Activated CD8-positive, alpha-beta T cell treated with anti-CD3 and anti-CD28 coated beads for 36 hours (primary cell): ENCODE measurements around the gene SMOC1. TPM values are rescaled to one million over a fixed set of nuclear protein-coding genes. Genes with fewer than 3 reads are reported as not detected.

Experiments
- ATAC-seq: fragments of 200-7000 bp; cut with Tn5 transposase; one replicate; pipeline ENCODE4 v1.10.0; 2021; ENCODE audit warnings: mild to moderate bottlenecking, moderate library complexity
- CTCF ChIA-PET: fragments of 350-600 bp; sonication (Branson Sonifier 250); formaldehyde crosslinking; loops from one replicate; lab custom pipeline; 2021; ENCODE audit warnings: antibody characterized with exemption; lab: Charles Lee
- POLR2A ChIA-PET: fragments of 350-600 bp; sonication (Branson Sonifier 250); formaldehyde crosslinking; loops from one replicate; lab custom pipeline; 2021; ENCODE audit warnings: antibody characterized with exemption; lab: Charles Lee
- DNase-seq: peaks from one replicate; pipeline ENCODE4 v3.0.0-alpha.2; 2020
- H3K27ac Mint-ChIP-seq: one replicate; pipeline ENCODE4 v1.8.0; 2021; ENCODE audit warnings: mild to moderate bottlenecking, mixed read lengths
- H3K27me3 Mint-ChIP-seq: one replicate; pipeline ENCODE4 v1.8.0; 2021; ENCODE audit warnings: mixed read lengths
- H3K36me3 Mint-ChIP-seq: one replicate; pipeline ENCODE4 v1.8.0; 2021; ENCODE audit warnings: low read depth, mixed read lengths
- H3K4me1 Mint-ChIP-seq: one replicate; pipeline ENCODE4 v1.8.0; 2021; ENCODE audit warnings: low read depth, mixed read lengths
- H3K4me3 Mint-ChIP-seq: one replicate; pipeline ENCODE4 v1.8.0; 2021; ENCODE audit warnings: mild to moderate bottlenecking, moderate library complexity, mixed read lengths
- H3K9me3 Mint-ChIP-seq: one replicate; pipeline ENCODE4 v1.8.0; 2021; ENCODE audit warnings: mixed read lengths
- intact Hi-C: fragments of 100-400 bp; cut with micrococcal nuclease; formaldehyde crosslinking; loops from one replicate; pipeline ENCODE4 v1.10.0; 2022
- total RNA-seq, 2 experiments: library from RNA; stranded (reverse); gene quantifications; one replicate each; pipeline ENCODE4 v1.2.3, GENCODE V29; 2021
- TF ChIP-seq, protein P1 (sequence below): fragments of 200-600 bp; IDR thresholded peaks from one replicate; pipeline ENCODE4 v1.8.0; 2022; ENCODE audit warnings: antibody characterized with exemption, mild to moderate bottlenecking

Gene SMOC1
- total RNA-seq, 2 experiments from 2014 or later, result not detected

DNA sequence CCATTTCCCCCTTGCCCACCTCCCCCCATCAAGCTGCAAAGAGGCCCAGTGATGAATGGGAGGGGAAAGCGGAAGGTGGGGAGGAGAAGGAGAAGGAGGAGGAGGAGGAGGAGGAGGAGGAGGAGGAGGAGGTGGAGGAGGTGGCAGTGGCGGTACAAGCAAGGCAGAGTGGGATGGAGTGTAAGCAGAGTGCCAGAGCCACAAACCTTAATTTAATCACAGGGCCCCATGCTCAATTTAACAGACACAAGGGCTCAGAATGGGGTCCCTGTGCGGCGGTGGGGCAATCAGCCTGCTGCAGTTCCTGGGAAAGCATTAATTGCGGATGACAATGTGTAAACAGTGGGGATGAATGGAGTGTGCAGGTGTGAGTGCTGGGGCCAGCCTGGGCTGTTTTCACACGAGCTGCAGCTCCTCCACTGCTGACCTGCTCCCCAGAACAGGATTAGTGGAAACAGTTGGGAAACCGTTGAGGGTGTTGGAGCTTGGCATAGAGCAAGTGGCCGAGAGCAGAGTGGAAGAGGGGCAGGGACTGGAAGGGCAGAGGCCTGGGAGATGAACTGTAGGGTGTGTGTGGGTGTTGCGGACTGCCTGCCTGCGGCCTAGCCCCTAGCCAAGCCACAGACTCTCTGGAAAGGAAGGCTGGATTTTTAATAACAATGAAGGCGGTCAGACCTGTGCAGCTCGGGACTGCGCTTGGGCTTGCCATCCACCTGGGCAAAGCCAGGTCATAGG lies 36.4 kb upstream of the SMOC1 start:
- Mint-ChIP-seq H3K27ac (no peak overlapping the region), H3K4me3 (no peak overlapping the region), H3K27me3 (peaks cover 8% of the 10 kb centered on the region), H3K4me1 (no peaks in the 10 kb centered on the region), H3K9me3 (no peaks in the 10 kb centered on the region), H3K36me3 (no peaks in the 10 kb centered on the region)
- DNase-seq (no peak), ATAC-seq (no peak)
- TF ChIP-seq, protein P1, sequence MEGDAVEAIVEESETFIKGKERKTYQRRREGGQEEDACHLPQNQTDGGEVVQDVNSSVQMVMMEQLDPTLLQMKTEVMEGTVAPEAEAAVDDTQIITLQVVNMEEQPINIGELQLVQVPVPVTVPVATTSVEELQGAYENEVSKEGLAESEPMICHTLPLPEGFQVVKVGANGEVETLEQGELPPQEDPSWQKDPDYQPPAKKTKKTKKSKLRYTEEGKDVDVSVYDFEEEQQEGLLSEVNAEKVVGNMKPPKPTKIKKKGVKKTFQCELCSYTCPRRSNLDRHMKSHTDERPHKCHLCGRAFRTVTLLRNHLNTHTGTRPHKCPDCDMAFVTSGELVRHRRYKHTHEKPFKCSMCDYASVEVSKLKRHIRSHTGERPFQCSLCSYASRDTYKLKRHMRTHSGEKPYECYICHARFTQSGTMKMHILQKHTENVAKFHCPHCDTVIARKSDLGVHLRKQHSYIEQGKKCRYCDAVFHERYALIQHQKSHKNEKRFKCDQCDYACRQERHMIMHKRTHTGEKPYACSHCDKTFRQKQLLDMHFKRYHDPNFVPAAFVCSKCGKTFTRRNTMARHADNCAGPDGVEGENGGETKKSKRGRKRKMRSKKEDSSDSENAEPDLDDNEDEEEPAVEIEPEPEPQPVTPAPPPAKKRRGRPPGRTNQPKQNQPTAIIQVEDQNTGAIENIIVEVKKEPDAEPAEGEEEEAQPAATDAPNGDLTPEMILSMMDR, result no peak
- POLR2A ChIA-PET, result no interaction called here
- intact Hi-C loops, result no loop called here
- CTCF ChIA-PET, result no interaction called here

DNA sequence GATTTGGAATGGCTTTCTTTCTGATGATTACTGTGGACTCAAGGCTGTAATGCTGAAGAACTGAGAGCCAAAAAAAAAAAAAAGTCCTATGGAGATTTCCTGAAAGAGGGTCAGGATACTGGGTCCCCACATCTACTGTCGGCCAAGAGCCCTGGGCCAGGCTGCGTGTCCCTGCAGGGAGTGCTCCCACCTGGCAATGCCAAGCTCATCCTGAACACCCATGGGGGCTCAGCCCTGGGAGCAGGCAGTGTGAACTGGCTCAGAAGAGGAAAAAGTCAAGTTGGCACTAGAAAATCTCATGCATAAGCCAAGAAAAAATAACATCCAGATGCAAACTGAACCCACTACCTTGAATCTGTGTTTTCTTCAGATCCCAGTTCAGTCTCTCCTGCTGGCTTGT lies 35.0 kb upstream of the SMOC1 start:
- Mint-ChIP-seq H3K36me3 (no peaks in the 10 kb centered on the region), H3K27ac (no peak overlapping the region), H3K27me3 (peaks cover 8% of the 10 kb centered on the region), H3K4me3 (no peak overlapping the region), H3K9me3 (no peaks in the 10 kb centered on the region), H3K4me1 (no peaks in the 10 kb centered on the region)
- TF ChIP-seq, protein P1, result no peak
- ATAC-seq (no peak), DNase-seq (no peak)
- intact Hi-C loops, result no loop called here
- ChIA-PET CTCF (interaction anchor here (1.5 kb wide), 1 partner anchor 26 kb away, joined by 3 read pairs; no protein-coding TSS in a partner anchor), POLR2A (interaction anchor here (0.9 kb wide), 1 partner anchor 26 kb away, joined by 3 read pairs; no protein-coding TSS in a partner anchor)

DNA sequence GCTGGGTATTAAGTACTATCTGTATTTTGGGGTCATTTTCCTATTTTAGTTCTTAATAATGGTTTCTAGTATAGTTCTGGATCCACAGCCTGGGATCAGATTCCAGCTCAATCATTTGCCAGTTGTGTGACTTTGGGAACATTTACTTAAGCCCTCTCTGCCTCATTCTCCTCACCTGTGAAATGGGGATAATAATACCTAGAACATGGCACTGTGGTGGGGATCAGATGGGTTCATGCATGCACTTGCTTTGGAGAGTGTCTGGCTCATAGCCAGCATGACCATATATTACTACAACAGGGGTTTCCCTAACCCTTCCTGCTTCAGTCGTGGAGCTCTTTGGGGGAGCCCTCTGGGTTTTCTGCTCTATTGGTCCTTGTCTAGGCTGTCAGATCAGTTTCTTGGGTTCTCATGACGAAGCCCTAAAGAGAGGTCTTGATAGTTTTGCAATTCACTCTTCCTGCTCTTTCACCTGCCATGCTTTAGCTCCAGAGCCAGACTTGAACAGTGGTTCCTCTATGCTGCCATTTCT lies 34.1 kb upstream of the SMOC1 start:
- intact Hi-C loops, result no loop called here

DNA sequence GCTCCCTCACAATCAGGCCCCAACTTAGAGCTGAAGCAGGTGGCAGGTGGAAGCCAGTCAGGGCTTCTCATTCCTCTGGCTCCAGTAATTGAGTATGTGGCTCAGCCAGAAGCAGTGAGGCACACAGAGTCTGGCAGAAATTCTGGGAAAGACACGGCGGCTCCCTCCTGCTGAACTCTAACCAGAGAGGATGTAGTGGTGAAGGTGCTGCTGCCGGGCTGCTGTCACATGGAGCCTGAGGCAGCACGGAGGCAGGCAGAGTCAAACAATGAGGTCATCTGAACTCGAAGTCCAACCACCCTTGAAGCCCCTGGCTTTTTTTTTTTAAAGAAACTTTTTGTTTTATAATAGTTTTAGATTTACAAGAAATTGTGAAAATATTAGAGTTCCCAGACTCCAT lies 33.4 kb upstream of the SMOC1 start:
- ChIA-PET CTCF (interaction anchor here (0.6 kb wide), 1 partner anchor 182 kb away, joined by 3 read pairs; no protein-coding TSS in a partner anchor), POLR2A (interaction anchor here (0.5 kb wide), 1 partner anchor 233 kb away, joined by 3 read pairs; no protein-coding TSS in a partner anchor)
- DNase-seq (no peak), ATAC-seq (no peak)
- TF ChIP-seq, protein P1, result no peak
- Mint-ChIP-seq H3K4me3 (no peak overlapping the region), H3K27ac (no peak overlapping the region), H3K36me3 (no peaks in the 10 kb centered on the region), H3K9me3 (no peaks in the 10 kb centered on the region), H3K27me3 (peaks cover 8% of the 10 kb centered on the region), H3K4me1 (no peaks in the 10 kb centered on the region)
- intact Hi-C loops, result no loop called here

More for the DNA sequence above, 34.1 kb upstream of the SMOC1 start:
- Mint-ChIP-seq H3K36me3 (no peaks in the 10 kb centered on the region), H3K27ac (no peak overlapping the region), H3K4me3 (no peak overlapping the region), H3K9me3 (no peaks in the 10 kb centered on the region), H3K27me3 (peaks cover 8% of the 10 kb centered on the region), H3K4me1 (no peaks in the 10 kb centered on the region)
- POLR2A ChIA-PET, result interaction anchor here (0.6 to 0.9 kb wide), 2 partner anchors 26 to 134 kb away, joined by 3 read pairs; no protein-coding TSS in a partner anchor
- TF ChIP-seq, protein P1, result no peak
- ATAC-seq (no peak), DNase-seq (peak; percentile 3)
- CTCF ChIA-PET, result interaction anchor here (0.6 to 1.5 kb wide), 2 partner anchors 27 to 183 kb away, joined by 3 read pairs; no protein-coding TSS in a partner anchor

DNA sequence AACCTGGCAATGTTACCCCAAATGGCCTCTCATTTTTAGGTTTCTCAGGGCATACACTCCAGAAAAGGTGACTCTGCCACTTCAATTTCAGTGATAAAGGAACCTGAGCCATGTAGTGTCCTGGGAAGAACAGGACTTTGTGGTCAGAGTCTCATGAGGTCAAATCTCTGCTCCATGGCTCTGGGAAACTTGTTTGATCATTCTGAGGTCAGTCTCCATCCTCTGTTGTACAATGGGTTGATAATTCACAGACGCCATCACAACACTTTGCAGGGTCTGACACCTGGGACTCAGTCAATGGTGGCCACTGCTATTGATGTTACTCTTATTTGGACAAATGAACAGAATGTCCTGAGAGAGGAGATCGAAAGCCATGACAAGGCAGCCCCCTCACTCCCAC lies 31.1 kb upstream of the SMOC1 start:
- POLR2A ChIA-PET, result no interaction called here
- CTCF ChIA-PET, result interaction anchor here (0.8 kb wide), 1 partner anchor 39 kb away, joined by 3 read pairs; no protein-coding TSS in a partner anchor
- Mint-ChIP-seq H3K27ac (no peak overlapping the region), H3K36me3 (no peaks in the 10 kb centered on the region), H3K4me1 (no peaks in the 10 kb centered on the region), H3K27me3 (peaks cover 8% of the 10 kb centered on the region), H3K9me3 (no peaks in the 10 kb centered on the region), H3K4me3 (no peak overlapping the region)
- intact Hi-C loops, result no loop called here
- ATAC-seq (no peak), DNase-seq (no peak)
- TF ChIP-seq, protein P1, result no peak
